Germinal center (tissue), 1 donor: ENCODE results near the gene NOTCH4.
"Not testable (repeated sequence)": the region's sequence is repeated elsewhere in the genome, so short reads cannot be mapped to it uniquely, and the experiment has no call there.

Experiments used
- DNase-seq: peaks from one replicate; pipeline ENCODE4 v3.0.0; 2012; ENCODE audit warnings: mixed read lengths, low spot score

NOTCH4 gene

DNA sequence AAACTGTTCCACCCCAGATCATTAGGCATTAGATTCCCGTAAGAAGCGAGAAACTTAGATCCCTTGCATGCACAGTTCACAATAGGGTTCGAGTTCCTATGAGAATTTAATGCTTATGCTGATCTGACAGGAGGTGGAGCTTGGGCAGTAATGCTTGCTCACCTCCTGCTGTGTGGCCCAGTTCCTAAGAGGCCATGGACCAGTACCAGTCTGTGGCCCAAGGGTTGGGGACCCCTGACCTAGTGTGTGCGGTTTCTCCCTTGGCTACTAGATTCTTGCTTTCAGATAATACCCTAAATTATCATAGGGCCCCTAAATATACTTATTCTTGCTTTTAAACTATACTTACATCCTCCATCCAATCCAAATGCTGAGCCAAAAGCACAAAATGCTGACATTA, 29.5 kb downstream of the NOTCH4 start:
- DNase-seq = no peak

DNA sequence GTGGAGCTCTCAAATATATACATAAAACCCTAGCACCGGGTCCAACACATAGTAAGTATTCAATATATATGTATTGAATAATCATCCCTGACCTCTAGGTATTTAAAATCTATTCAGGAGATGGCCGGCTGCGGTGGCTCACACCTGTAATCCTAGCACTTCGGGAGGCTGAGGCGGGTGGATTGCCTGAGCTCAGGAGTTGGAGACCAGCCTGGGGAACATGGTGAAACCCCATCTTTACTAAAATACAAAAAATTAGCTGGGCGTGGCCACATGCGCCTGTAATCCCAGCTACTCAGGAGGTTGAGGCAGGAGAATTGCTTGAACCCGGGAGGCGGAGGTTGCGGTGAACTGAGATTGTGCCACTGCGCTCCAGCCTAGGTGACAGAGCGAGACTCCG, 30.8 kb downstream of the NOTCH4 start:
- DNase-seq = not testable (repeated sequence)

DNA sequence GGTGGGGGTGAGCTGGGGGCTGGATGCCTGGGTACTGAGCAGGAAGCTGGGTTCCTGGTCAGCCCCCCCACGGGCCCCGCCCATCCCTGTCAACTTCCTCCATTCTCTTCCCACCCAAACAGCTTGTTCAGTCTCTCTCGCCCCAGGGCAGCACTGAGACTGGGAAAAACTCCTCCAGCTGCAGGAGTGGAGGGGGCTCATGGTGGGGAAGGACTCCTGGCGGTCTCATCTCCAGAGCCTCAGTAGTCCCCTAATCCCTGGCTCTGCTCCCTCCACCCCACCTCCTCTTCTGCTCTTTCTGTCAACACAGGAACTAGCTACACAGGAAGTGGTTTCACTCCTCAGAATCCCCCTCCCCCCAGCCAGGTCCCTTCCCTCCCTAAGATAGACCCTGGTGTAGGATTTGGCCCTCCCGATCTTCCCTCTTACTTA, 31.2 kb downstream of the NOTCH4 start, which contains the start of gene GPSM3:
TSS of gene GPSM3 (minus strand) at position 36 of the 432 bp plus-strand sequence. CDS start 130 bp downstream, outside the sequence.
- peak; percentile 65 for DNase-seq

DNA sequence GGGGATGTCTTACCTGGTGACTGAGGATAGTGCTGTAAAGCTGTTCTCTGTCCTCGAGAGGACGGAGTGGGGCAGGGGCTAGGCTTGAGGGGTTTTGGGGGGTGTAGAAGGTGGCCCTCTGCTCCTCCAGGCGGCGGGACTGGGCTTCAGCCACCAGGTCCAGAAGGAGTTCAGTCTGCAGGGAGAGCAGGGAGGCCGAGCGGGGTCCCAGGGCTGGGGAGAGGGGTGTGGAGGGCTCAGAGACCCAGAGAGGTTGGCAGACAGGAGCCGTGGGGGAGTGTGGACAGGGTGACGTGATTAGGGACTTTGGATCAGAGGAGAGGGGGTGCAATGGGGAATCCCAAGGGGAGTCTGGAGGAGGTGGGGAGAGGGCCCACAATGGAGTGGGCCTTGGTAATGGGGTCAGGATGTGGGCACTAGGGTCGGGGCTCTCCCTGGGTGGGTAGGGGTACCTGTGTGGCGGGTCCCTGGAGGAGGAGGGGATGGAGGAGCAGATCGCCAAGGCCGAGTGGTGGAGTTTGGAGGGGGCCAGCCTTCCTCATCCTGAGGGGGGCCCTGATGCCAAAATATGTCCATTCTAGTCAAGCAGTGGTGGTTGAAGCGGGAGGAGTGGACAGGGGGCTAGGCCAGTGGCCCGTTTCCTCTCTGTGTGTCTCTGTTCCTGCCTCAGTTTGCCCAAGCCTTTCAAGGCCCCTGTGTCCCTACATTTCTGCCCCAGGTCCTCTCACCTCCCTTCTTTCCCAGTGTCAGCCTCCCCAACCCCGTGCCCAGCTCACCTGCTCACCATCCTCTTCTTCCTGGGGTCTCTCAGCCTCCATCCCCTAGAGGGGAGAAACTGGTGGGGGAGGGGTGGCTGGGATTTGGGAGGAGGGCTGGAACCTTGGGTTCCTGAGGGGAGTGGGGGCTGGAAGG, 31.9 kb downstream of the NOTCH4 start:
- no peak for DNase-seq

DNA sequence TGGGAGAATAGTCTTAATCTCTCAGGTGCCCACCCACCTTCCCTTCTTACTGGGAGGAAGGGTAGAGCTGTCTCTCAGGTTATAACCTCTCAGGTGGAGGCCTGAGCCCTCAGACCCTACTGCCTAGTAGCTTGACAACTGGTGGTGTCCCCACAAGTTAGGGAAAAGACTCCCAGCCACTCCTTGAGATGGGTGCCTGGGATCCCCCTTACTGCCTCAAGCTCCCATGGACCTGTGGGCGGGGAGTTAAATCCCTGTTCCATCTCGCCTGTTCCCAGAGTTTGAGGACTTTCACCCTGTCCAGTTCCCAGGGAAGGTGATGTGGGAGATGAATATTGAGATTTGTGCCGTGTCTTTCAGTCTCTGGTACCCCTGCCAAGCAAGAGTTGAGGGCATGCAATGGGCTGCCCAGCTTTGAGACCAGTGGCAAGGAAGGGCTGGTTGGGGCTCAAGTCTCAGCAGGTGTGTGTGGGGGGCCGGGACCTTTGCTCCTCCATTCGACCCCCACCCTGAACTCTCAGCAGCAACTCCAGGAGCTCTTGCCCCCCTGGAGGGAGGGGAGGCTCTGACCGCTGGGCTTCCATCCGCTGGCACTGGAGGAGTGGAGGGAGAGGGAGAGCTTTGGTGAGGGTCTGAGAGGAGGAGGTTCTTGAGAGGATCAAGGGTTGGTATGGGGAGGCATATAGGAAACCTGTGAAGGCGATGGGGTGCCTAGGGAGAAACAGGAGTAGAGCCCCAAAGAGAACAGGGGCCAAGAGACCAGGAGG, 32.8 kb downstream of the NOTCH4 start:
- DNase-seq = no peak

DNA sequence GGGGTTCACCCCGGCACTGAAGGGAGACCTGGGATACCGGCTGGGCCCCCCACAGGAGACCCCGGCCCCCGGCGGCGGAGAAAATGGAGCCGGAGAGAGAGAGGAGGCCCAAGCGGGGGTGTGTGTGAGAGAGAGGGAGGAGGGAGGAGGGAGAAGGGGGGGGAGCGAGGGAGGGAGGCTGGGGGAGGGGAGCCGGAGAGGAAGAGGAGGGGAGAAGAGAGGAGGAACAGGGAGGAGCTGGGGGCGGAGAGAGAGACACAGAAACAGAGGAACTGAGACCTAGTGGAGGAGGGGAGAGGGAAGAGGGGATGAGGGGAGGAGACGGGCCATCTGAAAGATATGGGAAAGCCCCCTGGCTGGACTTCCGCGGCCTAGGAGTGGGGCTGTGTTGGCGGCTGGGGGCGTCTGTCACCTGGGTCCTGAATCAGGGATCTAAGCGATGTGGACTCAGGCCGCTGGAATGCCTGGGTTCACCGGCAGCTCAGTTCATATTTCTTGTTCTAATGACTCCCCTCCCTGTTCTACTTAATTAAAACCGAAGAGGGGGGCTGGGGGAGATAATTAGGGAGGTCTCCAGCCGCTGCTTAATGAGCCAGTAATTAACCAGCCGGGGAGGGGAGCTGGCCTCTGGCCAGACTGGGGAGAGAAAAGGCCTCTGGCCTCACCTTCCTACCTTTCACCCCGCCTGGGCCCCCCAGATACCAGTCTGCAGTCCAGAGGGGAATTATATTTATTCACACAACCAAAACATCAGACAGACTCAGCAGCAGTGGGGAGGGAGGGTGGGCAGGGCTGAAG, 33.6 kb downstream of the NOTCH4 start, which contains the start of gene PBX2:
TSS of gene PBX2 (minus strand) at position 149 of the 798 bp plus-strand sequence. CDS start 287 bp downstream, outside the sequence.
- peak; percentile 85 for DNase-seq

DNA sequence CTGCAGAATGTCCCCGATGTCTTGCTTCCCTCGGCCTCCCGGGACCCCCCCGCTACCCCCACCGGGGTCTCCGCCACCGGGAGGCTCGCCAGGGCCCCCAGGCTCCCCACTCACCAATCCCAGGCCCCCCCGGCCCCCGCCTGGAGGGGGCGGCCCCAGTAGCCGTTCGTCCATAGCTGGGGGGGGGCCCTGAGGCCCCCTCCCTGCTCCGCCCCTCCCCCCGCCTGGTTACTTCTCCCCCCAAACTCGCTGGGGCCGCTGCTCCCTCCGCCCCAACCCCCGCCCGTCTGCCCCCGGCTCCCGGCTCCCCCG, 34.2 kb downstream of the NOTCH4 start:
- no peak for DNase-seq

DNA sequence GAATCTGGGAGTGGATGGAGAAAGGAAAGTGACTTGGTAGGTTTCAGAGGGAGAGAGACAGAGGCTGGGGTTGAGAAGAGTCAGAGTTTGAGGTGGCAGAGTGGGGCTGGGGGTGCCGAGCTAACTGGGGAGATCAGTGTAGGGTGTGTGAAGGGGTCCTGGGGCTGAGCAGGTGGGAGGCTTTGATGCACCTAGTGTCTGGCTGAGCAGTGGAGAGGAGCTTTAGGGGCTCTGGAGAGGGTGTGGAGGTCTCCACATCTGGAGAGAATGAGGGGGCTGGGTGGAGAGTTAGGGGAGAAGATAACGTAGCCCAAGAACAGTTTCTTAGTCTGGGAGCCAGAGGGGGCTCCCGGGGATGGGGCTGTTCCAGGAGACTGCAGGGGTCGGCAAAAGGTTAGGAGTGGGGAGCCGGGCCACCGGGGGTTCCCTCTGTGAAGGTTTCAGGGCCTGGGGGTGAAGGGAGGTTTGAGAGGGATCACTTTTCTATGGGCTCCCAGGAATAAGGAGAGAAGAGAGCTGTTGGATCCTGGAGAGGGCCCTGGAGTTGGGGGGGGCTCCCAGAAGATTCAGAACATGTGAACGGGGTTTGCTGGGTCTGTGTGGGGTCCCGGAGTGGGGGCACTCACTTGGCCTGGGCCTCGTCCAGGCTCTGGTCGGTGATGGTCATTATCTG, 34.7 kb downstream of the NOTCH4 start:
- no peak for DNase-seq

DNA sequence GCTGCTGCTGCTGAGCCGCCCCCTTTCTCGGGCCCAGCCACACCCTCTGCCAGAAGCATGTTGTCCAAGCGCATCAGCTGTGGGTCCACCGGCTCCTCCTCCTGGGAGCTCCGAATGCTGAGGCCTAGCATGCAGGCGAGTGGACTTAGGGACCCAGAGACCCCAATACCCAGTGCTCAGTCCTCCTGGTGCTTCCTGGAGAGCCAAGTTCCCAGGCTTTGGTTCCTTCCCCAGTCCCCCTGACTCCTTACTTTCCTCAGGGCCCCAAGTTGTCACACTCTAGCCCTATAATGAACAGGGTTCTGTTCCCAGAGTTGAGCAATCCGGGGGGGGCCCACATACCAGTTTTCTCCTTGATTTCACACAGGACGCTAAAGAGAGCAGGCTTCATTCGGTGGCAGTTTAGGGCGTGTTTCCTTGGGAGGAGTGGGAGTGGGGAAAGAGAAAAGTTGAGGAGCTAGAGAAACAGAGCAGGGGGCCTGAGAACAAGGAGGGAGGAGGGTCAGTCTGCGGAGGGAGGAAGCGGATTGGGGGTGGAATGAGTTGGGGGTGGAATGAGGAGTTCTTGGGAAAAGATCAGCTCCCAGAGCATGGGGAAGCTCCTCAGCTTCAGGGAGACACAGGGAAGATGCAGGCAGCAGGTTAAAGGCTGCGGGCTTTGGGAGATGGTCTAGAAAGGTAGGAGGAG, 35.3 kb downstream of the NOTCH4 start:
- no peak for DNase-seq

DNA sequence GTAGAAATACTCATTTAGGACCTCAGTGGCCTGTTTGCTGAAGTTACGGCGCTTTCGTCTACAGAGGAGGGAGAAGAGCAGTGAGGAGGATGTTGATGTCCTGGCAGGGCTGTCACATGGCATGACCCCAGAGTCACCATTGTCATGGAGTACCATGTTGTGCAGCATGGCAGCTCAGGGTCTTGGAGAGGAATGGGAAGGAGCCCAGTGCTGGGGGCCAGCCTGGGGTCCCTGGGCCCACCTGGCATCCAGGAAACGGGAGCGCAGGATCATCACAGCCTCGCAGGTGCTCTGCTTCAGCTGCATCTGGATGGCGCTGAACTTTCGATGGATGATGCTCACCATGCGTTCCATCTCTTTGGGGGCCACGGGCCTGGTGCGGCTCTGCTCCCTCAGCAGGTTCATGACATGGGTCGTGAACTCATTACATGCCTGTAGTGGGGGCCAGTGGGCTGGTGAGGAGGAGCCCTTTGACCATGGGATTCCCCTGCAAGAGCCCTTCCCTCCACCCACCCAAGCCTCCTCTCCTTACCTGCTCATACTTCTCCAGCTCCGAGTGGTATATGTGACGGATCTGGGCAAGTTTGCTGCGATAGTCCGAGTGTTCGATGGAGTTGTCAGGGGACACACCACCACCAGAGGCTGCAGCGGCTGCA, 36.0 kb downstream of the NOTCH4 start:
- not testable (repeated sequence) for DNase-seq

DNA sequence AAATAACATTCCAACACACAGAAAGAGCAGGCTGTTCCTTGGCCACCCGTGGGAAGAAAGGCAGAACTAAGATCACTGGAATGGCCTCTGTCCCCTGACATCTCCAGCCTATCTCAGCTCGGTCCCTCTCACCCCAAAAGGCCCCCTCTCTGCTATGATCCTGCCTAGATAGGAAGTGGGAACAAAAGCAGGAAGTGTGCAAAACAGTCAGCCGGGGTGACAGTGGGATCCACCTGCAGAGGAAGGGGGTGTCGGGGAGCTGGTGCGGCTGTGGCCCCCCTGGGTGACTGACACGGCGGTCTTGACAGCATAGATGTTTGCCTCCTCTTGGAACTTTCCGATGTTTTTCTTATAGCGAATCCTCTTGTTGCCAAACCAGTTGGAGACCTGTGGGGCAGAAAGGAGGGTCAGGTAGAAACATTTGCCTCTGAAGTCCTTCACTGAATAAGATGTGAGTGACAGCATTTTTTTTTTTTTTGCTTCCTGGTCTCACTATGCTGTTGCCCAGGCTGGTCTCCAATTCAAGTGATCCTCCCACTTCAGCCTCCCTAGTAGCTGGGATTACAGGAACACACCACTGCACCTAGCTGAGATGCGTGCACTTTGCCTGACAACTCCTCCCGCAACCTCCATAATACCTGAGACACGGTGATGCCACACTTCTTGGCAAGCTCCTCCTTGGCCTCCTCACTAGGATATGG, 36.7 kb downstream of the NOTCH4 start:
- DNase-seq = no peak

DNA sequence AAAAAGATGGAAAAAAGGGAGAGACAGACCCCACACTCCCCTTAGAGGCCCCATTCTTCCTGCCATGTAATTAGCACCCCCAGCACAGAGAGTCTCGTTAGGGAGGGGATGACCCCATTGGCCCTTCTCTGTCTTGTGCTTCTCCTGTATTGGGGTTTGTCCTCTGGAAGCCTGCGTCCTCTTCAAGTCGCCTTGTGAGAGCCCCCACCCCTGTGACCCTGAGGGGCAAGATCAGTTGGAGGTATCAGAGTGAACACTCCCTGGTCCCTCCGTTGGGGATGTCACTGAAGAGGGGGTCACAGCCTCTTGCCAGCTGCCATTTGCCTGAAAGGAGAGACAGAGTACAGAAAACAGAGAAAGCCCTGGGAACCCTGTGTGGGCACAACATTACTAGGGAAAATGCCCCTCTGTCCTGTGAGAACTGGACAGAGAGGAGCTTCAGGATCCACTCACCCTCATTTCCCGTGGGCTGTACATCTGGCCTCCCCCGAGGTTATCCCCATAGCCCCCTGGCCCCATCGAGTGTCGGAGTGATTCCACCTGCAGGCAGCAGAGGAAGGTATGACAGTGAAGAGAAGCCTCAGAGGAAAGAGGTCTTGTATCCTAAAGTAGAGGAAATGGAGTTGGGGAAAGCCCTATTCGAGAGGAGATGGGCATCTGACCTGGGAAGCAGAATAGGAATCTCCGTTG, 37.6 kb downstream of the NOTCH4 start:
- not testable (repeated sequence) for DNase-seq

DNA sequence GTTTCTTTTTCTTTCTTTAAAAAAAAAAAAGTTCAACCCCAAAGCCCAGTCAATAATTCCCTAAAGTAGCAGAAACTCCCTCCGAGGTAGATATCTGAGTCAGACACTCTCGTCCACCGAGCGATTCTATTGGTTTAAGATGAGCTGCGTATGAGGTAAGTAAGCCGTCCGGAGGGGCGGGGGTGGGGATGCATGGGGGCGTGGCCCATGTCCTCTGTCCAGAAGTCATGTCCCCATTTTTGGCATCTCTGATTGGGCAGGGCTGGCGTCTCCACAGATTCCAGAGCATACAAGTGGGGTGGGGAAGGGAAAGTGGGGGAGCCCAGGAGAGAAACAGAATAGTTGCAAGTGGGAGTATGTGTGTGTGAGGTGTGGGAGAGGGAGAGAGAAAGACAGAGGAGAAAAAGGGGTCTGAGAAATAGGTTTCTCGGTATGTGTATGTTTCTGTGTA, 38.2 kb downstream of the NOTCH4 start:
- DNase-seq = not testable (repeated sequence)

DNA sequence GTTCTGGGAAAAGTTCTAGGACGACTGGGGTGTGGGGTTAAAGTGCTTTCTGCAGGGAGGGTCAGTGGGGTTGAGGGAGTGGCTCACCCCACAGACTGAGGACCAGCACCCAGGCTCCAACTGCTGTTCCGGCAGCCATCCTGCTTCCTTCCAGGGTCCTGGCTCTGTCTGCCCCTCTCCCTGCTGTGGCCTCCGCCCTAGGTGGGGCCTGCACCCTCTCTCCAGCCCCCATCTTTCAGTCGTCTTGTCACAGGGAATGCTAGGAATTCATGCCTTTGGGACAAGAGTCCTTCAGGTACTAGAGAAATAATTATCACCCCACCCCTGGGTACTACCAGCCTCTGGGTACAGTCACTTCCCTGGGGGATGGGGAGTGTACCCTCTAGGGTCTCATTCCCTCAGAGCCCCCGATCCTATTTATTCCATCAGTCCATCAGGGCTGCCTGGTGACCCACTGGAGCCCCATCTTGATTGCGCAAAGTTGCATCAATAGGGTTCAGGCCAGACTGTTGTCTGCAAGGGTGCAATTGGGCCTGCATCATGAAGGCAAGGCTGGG, 39.7 kb downstream of the NOTCH4 start, which contains the start of gene AGER:
TSS of gene AGER (minus strand) at position 170 of the 557 bp plus-strand sequence. CDS start at position 139, 31 bp downstream.
- no peak for DNase-seq

DNA sequence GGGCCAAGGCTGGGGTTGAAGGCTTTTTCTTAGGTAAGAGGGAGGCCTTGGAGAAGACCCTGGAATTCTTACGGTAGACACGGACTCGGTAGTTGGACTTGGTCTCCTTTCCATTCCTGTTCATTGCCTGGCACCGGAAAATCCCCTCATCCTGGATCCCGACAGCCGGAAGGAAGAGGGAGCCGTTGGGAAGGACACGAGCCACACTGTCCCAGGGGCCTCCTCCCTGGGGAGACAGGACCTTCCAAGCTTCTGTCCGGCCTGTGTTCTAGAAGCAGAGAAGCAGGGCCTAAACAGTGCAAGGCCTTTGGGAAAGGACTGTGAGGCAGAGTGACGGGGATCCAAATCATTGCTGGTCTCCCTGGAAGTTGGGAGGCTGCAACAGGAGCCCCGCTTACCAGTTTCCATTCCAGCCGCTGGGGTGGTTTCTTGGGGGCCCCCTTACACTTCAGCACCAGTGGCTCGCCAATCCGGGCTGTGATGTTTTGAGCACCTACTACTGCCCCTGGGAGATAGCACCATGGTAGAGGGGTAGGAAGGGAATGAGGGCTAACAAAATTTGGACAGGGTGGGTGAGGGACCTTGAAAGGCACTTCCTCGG, 40.3 kb downstream of the NOTCH4 start:
- no peak for DNase-seq

DNA sequence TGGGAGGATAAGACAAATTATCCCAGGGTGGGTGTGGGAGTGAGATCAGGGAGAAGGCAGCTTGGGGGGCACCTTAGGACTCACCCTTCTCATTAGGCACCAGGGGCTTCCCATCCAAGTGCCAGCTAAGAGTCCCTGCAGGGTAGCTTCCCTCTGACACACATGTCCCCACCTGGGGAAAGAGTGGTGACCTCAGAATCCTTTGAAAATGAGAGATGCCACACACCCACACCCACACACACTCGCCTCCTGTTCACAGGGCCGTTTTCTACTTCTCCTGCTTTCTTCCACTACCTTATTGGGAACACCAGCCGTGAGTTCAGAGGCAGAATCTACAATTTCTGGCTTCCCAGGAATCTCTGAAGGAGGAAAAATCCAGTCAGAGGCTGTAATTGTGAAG, 40.8 kb downstream of the NOTCH4 start:
- no peak for DNase-seq

DNA sequence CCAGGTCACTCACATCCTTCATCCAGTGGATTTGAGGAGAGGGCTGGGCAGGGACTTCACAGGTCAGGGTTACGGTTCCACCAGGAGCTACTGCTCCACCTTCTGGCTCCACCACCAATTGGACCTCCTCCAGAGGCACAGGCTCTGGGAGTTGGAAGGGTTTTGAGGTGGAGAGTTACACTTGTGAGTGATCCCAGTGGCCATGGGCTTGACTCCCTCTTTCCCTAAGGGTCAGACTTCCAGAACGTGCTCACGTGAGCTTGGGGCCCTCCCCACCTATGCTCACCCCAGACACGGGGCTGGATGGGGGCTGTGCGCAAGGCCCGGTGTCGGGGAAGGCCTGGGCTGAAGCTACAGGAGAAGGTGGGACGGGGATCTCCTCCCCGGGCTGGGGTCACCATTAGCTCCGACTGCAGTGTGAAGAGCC, 41.3 kb downstream of the NOTCH4 start:
- no peak for DNase-seq

DNA sequence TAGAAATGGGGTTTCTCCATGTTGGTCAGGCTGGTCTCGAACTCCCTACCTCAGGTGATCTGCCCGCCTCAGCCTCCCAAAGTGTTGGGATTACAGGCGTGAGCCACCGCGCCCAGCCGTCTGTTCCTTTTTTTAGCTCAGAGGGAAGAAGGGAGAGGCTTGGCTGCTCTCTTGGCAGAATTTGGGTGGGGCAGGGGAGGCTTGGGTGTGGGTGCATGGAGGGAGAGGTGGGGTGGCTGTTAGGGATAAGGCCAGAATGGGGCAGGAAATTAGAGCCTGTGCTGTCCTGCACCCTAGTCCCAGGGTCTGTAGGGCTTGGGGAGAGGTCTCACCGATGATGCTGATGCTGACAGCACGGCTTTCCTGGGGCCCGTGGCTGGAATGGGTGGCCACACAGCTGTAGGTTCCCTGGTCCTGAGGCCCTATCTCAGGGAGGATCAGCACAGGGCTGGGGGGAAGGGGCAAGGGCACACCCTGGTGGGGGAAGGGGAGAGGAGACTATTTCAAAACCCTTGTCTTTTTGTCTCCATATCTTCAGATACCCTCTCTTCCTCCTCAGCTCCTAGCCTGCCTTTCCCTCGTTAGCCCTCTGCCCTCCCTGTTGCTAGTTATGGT, 41.8 kb downstream of the NOTCH4 start:
- no peak for DNase-seq
